GM20000 (cell line): ENCODE results near the gene CCDC60.

ENCODE experiments used
- DNase-seq: peaks from one replicate; pipeline ENCODE4 v3.0.0; 2012; ENCODE audit warnings: low spot score
- CTCF ChIP-seq: IDR thresholded peaks from 2 replicates; pipeline ENCODE4 v1.5.1; 2012; ENCODE audit warnings: mild to moderate bottlenecking, control low read depth; ENCODE audit errors: extremely low read depth, missing control alignments

The CCDC60 gene

GRCh38 chr12:119383206-119383605, 48.7 kb downstream of the CCDC60 start:
- no peak for TF ChIP-seq CTCF
- DNase-seq: no peak

- no peak for DNase-seq
- no peak for TF ChIP-seq CTCF
Measured at GRCh38 chr12:119384340-119384739, 49.8 kb downstream of the CCDC60 start.

GRCh38 chr12:119385659-119386058, 51.1 kb downstream of the CCDC60 start:
- no peak for TF ChIP-seq CTCF
- DNase-seq: no peak

- no peak for DNase-seq
- no peak for TF ChIP-seq CTCF
Measured at GRCh38 chr12:119389687-119390086, 55.2 kb downstream of the CCDC60 start.

GRCh38 chr12:119391673-119392072, 57.1 kb downstream of the CCDC60 start:
- no peak for DNase-seq
- no peak for TF ChIP-seq CTCF

- TF ChIP-seq CTCF: no peak
Measured at GRCh38 chr12:119393677-119394076, 59.1 kb downstream of the CCDC60 start.

GRCh38 chr12:119397540-119397939, 63.0 kb downstream of the CCDC60 start:
- DNase-seq: no peak
- TF ChIP-seq CTCF: no peak

More at GRCh38 chr12:119393677-119394076, 59.1 kb downstream of the CCDC60 start:
- no peak for DNase-seq

- no peak for TF ChIP-seq CTCF
- no peak for DNase-seq
Measured at GRCh38 chr12:119398190-119398589, 63.7 kb downstream of the CCDC60 start.
